ENCODE measurements around the gene LATS1. TPM values are rescaled to one million over a fixed set of nuclear protein-coding genes. Genes with fewer than 3 reads are reported as not detected.
A peak's percentile ranks its signal among the peaks of the same experiment; 100 is the strongest.
"Not testable (repeated sequence)": the region's sequence is repeated elsewhere in the genome, so short reads cannot be mapped to it uniquely, and the experiment has no call there.

Gene LATS1
- polyA plus RNA-seq, 3 donors: 5.2 to 10.3 (median 10.1) TPM

GRCh38 chr6:149746147-149746946 is 28.4 kb upstream of the LATS1 start, which contains the start of gene NUP43:
NUP43 (minus strand) TSS chr6:149746529; CDS start chr6:149746495, 34 bp downstream.
- peaks cover 51% of the 10 kb centered on the region for H3K79me2 ChIP-seq (ENCODE audit: insufficient read depth, low read length)
- Mint-ChIP-seq H3K4me3 (peak within 1 kb of the TSS; percentile 97 to 98), H3K27ac (peak within 1 kb of the TSS; percentile 88 to 97 (median 91)), H3K36me3 (peaks cover 18 to 23% of the 10 kb centered on the region in 2 donors), H3K4me1 (peaks cover 25% of the 10 kb centered on the region), H3K9me3 (no peaks in the 10 kb centered on the region), H3K27me3 (ENCODE audit: low read depth in 3 of 3) (no peaks in the 10 kb centered on the region)
- peak; percentile 81 to 88 (median 85) for DNase-seq
- TF ChIP-seq, protein P1, sequence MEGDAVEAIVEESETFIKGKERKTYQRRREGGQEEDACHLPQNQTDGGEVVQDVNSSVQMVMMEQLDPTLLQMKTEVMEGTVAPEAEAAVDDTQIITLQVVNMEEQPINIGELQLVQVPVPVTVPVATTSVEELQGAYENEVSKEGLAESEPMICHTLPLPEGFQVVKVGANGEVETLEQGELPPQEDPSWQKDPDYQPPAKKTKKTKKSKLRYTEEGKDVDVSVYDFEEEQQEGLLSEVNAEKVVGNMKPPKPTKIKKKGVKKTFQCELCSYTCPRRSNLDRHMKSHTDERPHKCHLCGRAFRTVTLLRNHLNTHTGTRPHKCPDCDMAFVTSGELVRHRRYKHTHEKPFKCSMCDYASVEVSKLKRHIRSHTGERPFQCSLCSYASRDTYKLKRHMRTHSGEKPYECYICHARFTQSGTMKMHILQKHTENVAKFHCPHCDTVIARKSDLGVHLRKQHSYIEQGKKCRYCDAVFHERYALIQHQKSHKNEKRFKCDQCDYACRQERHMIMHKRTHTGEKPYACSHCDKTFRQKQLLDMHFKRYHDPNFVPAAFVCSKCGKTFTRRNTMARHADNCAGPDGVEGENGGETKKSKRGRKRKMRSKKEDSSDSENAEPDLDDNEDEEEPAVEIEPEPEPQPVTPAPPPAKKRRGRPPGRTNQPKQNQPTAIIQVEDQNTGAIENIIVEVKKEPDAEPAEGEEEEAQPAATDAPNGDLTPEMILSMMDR (IDR thresholded peaks at IDR 0.05): peak; percentile 62
- 5% methylated on average over 40 of the region's 41 CpGs for WGBS (ENCODE audit: insufficient coverage)
- H3K36me3 ChIP-seq (replicated peaks in 1 of 2; ENCODE audit: control insufficient read depth in 1 of 2, insufficient read depth in 2 of 2, low read length in 2 of 2): peaks cover 15 to 21% of the 10 kb centered on the region in 2 donors
- H3K9ac ChIP-seq (ENCODE audit: insufficient read depth, low read length, poor library complexity, severe bottlenecking): peak within 1 kb of the TSS; percentile 81
- no peaks in the 10 kb centered on the region for H3K9me3 ChIP-seq (replicated peaks in 1 of 2; ENCODE audit: control insufficient read depth in 1 of 2, insufficient read depth in 1 of 2, low read length in 2 of 2)
- intact Hi-C loops (cut with micrococcal nuclease): no loop called here
- peak within 1 kb of the TSS; percentile 93 for H2AFZ ChIP-seq (ENCODE audit: insufficient read depth, low read depth, low read length, poor library complexity, severe bottlenecking)
- peak within 1 kb of the TSS; percentile 74 to 87 (median 87) for H3K4me3 ChIP-seq (replicated peaks in 1 of 3; ENCODE audit: low read depth in 2 of 3, low read length in 3 of 3)
- H3K4me2 ChIP-seq (replicated peaks; ENCODE audit: extremely low read depth, low read length, poor library complexity, severe bottlenecking): peak within 1 kb of the TSS; percentile 89
- H3K27ac ChIP-seq (ENCODE audit: low read depth in 1 of 2, low read length in 2 of 2): peak within 1 kb of the TSS; percentile 73 to 88
- H4K20me1 ChIP-seq (ENCODE audit: insufficient read depth, low read length): peaks cover 8% of the 10 kb centered on the region
- peaks cover 25 to 39% of the 10 kb centered on the region in 2 donors for H3K4me1 ChIP-seq (ENCODE audit: control insufficient read depth in 1 of 2, insufficient read depth in 2 of 2, low read length in 2 of 2)
- no peaks in the 10 kb centered on the region for H3K27me3 ChIP-seq (ENCODE audit: control insufficient read depth in 2 of 2, insufficient read depth in 2 of 2, low read length in 2 of 2)

- DNase-seq; H3K27me3 Mint-ChIP-seq (ENCODE audit: low read depth in 3 of 3); H4K20me1 ChIP-seq (ENCODE audit: insufficient read depth, low read length); H2AFZ ChIP-seq (ENCODE audit: insufficient read depth, low read depth, low read length, poor library complexity, severe bottlenecking); H3K9me3 ChIP-seq (replicated peaks in 1 of 2; ENCODE audit: control insufficient read depth in 1 of 2, insufficient read depth in 1 of 2, low read length in 2 of 2); H3K27me3 ChIP-seq (ENCODE audit: control insufficient read depth in 2 of 2, insufficient read depth in 2 of 2, low read length in 2 of 2); intact Hi-C loops (cut with micrococcal nuclease); H3K9me3 Mint-ChIP-seq: not testable (repeated sequence)
- Mint-ChIP-seq H3K4me3 (peak overlapping the region in 1 of 2 donors; percentile 98), H3K27ac (peak overlapping the region in 3 of 7 donors; percentile 15 to 95 (median 16)), H3K36me3 (peaks cover 29 to 34% of the 10 kb centered on the region in 2 donors), H3K4me1 (peaks cover 19% of the 10 kb centered on the region)
- H3K4me1 ChIP-seq (ENCODE audit: control insufficient read depth in 1 of 2, insufficient read depth in 2 of 2, low read length in 2 of 2): peaks cover 14 to 28% of the 10 kb centered on the region in 2 donors
- H3K4me2 ChIP-seq (replicated peaks; ENCODE audit: extremely low read depth, low read length, poor library complexity, severe bottlenecking): peak overlapping the region; percentile 89
- peaks cover 26 to 32% of the 10 kb centered on the region in 2 donors for H3K36me3 ChIP-seq (replicated peaks in 1 of 2; ENCODE audit: control insufficient read depth in 1 of 2, insufficient read depth in 2 of 2, low read length in 2 of 2)
- peaks cover 40% of the 10 kb centered on the region for H3K79me2 ChIP-seq (ENCODE audit: insufficient read depth, low read length)
- peak overlapping the region in 1 of 2 donors; percentile 88 for H3K27ac ChIP-seq (ENCODE audit: low read depth in 1 of 2, low read length in 2 of 2)
- H3K9ac ChIP-seq (ENCODE audit: insufficient read depth, low read length, poor library complexity, severe bottlenecking): peak overlapping the region; percentile 81
- H3K4me3 ChIP-seq (replicated peaks in 1 of 3; ENCODE audit: low read depth in 2 of 3, low read length in 3 of 3): peak overlapping the region in 1 of 3 experiments; percentile 87
- 97% methylated on average over 5 of the region's 10 CpGs for WGBS (ENCODE audit: insufficient coverage)
Observed at GRCh38 chr6:149745252-149745651, 27.4 kb upstream of the LATS1 start.

Data from CD14-positive monocyte (primary cell).